Neuronal stem cell (in vitro differentiated cells): ENCODE data around the gene SMIM43.

Experiments used
- DNase-seq: peaks from one replicate; pipeline ENCODE4 v3.0.0-alpha.2; 2013; ENCODE audit warnings: low spot score
- H2AFZ ChIP-seq: one replicate; pipeline ENCODE4 v1.6.1; 2013; ENCODE audit warnings: mild to moderate bottlenecking, low read length, inconsistent platforms
- H2AK5ac ChIP-seq: 2 replicates; pipeline ENCODE4 v1.6.1; 2013; ENCODE audit warnings: low read depth, mild to moderate bottlenecking, inconsistent platforms, low read length, moderate library complexity, mixed read lengths
- H2BK120ac ChIP-seq: 2 replicates; pipeline ENCODE4 v1.6.1; 2013; ENCODE audit warnings: low read depth, mild to moderate bottlenecking, inconsistent platforms, low read length, moderate library complexity, mixed read lengths
- H2BK12ac ChIP-seq: one replicate; pipeline ENCODE4 v1.6.1; 2013; ENCODE audit warnings: low read length, inconsistent platforms
- H2BK15ac ChIP-seq: 2 replicates; pipeline ENCODE4 v1.6.1; 2013; ENCODE audit warnings: mild to moderate bottlenecking, low read length, inconsistent platforms, mixed read lengths
- H2BK5ac ChIP-seq: one replicate; pipeline ENCODE4 v1.6.1; 2013; ENCODE audit warnings: inconsistent platforms, mild to moderate bottlenecking, low read length, moderate library complexity
- H3K14ac ChIP-seq: one replicate; pipeline ENCODE4 v1.6.1; 2013; ENCODE audit warnings: low read length, inconsistent platforms
- H3K18ac ChIP-seq: 2 replicates; pipeline ENCODE4 v1.6.1; 2013; ENCODE audit warnings: low read length, inconsistent platforms
- H3K23ac ChIP-seq: 2 replicates; pipeline ENCODE4 v1.6.1; 2013; ENCODE audit warnings: low read depth, mild to moderate bottlenecking, mixed read lengths, low read length, inconsistent platforms; ENCODE audit not compliant: poor library complexity
- H3K27ac ChIP-seq: replicated peaks from 3 replicates; pipeline ENCODE4 v1.5.1; 2013; ENCODE audit warnings: low read length, inconsistent platforms
- H3K27me3 ChIP-seq, 3 experiments: 2 replicates each; pipeline ENCODE4 v1.6.1; 2013; ENCODE audit warnings: low read length in 3 of 3, mild to moderate bottlenecking in 2 of 3, inconsistent platforms in 1 of 3, low read depth in 1 of 3, mixed read lengths in 1 of 3, moderate library complexity in 1 of 3; ENCODE audit not compliant: control insufficient read depth in 3 of 3, insufficient read depth in 3 of 3
- H3K36me3 ChIP-seq, 2 donors: replicated peaks in 1 of 2; 2 replicates each; pipeline ENCODE4 v1.6.1; 2013; ENCODE audit warnings: low read length in 2 of 2; ENCODE audit not compliant: control insufficient read depth in 2 of 2, insufficient read depth in 2 of 2
- H3K4ac ChIP-seq: 2 replicates; pipeline ENCODE4 v1.6.1; 2013; ENCODE audit warnings: inconsistent platforms, mild to moderate bottlenecking, low read length, moderate library complexity
- H3K4me1 ChIP-seq, 2 donors: 1 replicate in 1 of 2; 2 replicates in 1 of 2; pipeline ENCODE4 v1.6.1; 2013; ENCODE audit warnings: low read length in 2 of 2, low read depth in 1 of 2; ENCODE audit not compliant: control insufficient read depth in 2 of 2, insufficient read depth in 1 of 2
- H3K4me2 ChIP-seq: one replicate; pipeline ENCODE4 v1.6.1; 2013; ENCODE audit warnings: mild to moderate bottlenecking, low read length, inconsistent platforms; ENCODE audit not compliant: insufficient read depth, poor library complexity, severe bottlenecking
- H3K4me3 ChIP-seq, 2 donors: 2 replicates each; pipeline ENCODE4 v1.5.1; 2013; ENCODE audit warnings: low read length in 2 of 2, mild to moderate bottlenecking in 2 of 2, inconsistent platforms in 1 of 2, moderate library complexity in 1 of 2
- H3K79me1 ChIP-seq: one replicate; pipeline ENCODE4 v1.6.1; 2013; ENCODE audit warnings: low read depth, mild to moderate bottlenecking, inconsistent platforms, low read length, moderate library complexity
- H3K9ac ChIP-seq: one replicate; pipeline ENCODE4 v1.6.1; 2013; ENCODE audit warnings: mild to moderate bottlenecking, low read depth, low read length, inconsistent platforms; ENCODE audit not compliant: poor library complexity
- H3K9me3 ChIP-seq, 2 donors: replicated peaks in 1 of 2; 2 replicates each; pipeline versions ENCODE3 to v1.6.1; 2013; ENCODE audit warnings: low read length in 2 of 2, mild to moderate bottlenecking in 2 of 2, inconsistent platforms in 1 of 2, low read depth in 1 of 2, mixed read lengths in 1 of 2, moderate library complexity in 1 of 2; ENCODE audit not compliant: control insufficient read depth in 2 of 2, insufficient read depth in 1 of 2
- H4K8ac ChIP-seq: one replicate; pipeline ENCODE4 v1.6.1; 2013; ENCODE audit warnings: low read depth, mild to moderate bottlenecking, inconsistent platforms, low read length, moderate library complexity
- H4K91ac ChIP-seq: one replicate; pipeline ENCODE4 v1.6.1; 2013; ENCODE audit warnings: low read length, low read depth, mild to moderate bottlenecking, inconsistent platforms; ENCODE audit not compliant: poor library complexity
- WGBS, 2 donors: extraction: QIAGEN DNeasy Blood & Tissue Kit; methylation state at CpG; one replicate each; pipeline ENCODE4 v1.1.7; 2013; ENCODE audit warnings: missing lambda C conversion rate in 2 of 2, mixed read lengths in 1 of 2; ENCODE audit not compliant: insufficient read length in 2 of 2, insufficient replicate concordance in 1 of 2; ENCODE audit errors: extremely low coverage in 2 of 2; 5-methylcytosine and 5-hydroxymethylcytosine counted together

Gene SMIM43

GRCh38 chr4:121742794-121743193, 22.2 kb downstream of the SMIM43 start:
- H3K23ac ChIP-seq = no peak overlapping the region
- H2BK120ac ChIP-seq = no peak overlapping the region
- peaks cover 0 to 5% of the 10 kb centered on the region in 2 donors for H3K4me1 ChIP-seq
- no peaks in the 10 kb centered on the region for H3K79me1 ChIP-seq
- no peak overlapping the region for H3K18ac ChIP-seq
- no peak overlapping the region for H3K4ac ChIP-seq
- no peak overlapping the region for H3K9ac ChIP-seq
- H2AFZ ChIP-seq = no peak overlapping the region
- no peak overlapping the region for H2BK15ac ChIP-seq
- H3K4me3 ChIP-seq = no peak overlapping the region
- WGBS, 2 donors = no CpG with 5 or more reads among the region's 3 CpGs
- no peaks in the 10 kb centered on the region for H3K9me3 ChIP-seq
- no peak overlapping the region for H3K4me2 ChIP-seq
- H4K8ac ChIP-seq = no peak overlapping the region
- H2BK12ac ChIP-seq = no peak overlapping the region
- no peak overlapping the region for H3K14ac ChIP-seq
- no peak overlapping the region for H2BK5ac ChIP-seq
- no peak overlapping the region for H4K91ac ChIP-seq
- no peak overlapping the region for H3K27ac ChIP-seq
- H3K36me3 ChIP-seq = peaks cover 0 to 2% of the 10 kb centered on the region in 2 donors
- H3K27me3 ChIP-seq = no peaks in the 10 kb centered on the region
- DNase-seq = no peak
- no peak overlapping the region for H2AK5ac ChIP-seq

GRCh38 chr4:121741751-121742150, 23.2 kb downstream of the SMIM43 start:
- Histone ChIP-seq H4K8ac (no peak overlapping the region), H2BK12ac (no peak overlapping the region), H3K36me3 (no peaks in the 10 kb centered on the region), H3K4me3 (no peak overlapping the region), H3K9ac (no peak overlapping the region), H3K79me1 (no peaks in the 10 kb centered on the region), H2AFZ (no peak overlapping the region), H2BK120ac (no peak overlapping the region), H3K18ac (no peak overlapping the region), H3K23ac (no peak overlapping the region), H2AK5ac (no peak overlapping the region), H3K27me3 (no peaks in the 10 kb centered on the region), H2BK15ac (no peak overlapping the region), H3K27ac (no peak overlapping the region), H2BK5ac (no peak overlapping the region), H3K4me1 (peaks cover 0 to 3% of the 10 kb centered on the region in 2 donors), H3K9me3 (no peaks in the 10 kb centered on the region), H4K91ac (no peak overlapping the region), H3K14ac (no peak overlapping the region), H3K4ac (no peak overlapping the region), H3K4me2 (no peak overlapping the region)
- no CpG with 5 or more reads among the region's 7 CpGs for WGBS, 2 donors
- no peak for DNase-seq

DNA sequence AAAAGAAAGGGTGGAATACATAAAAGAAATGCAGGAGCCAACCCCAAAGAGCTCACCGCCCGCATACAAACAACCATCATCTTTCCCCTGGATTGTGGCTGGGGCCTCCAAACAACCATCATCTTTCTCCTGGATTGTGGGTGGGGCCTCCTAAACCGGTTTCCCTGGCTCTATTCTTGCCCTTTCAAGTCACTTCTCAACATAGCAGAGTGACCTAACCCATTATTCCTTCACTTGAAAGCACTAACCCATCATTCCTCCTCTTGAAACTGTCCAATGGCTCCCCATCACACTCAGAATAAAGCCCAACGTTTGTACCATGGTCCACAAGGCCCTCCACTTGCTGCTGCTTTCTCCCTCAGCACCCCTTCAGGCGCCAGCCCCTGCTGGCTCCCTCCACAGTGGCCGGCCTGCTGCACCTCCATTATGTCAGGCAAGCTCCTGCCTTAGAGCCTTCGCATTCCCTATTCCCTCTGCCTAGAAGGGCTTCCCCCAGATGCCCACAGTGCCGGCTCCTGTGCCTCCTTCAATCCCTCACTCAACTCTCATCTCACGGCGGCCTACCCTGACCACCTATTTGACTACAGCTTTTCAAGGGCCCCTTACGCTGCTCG, 24.1 kb downstream of the SMIM43 start:
- no peak overlapping the region for H2BK5ac ChIP-seq
- H2BK12ac ChIP-seq = no peak overlapping the region
- H4K8ac ChIP-seq = no peak overlapping the region

DNA sequence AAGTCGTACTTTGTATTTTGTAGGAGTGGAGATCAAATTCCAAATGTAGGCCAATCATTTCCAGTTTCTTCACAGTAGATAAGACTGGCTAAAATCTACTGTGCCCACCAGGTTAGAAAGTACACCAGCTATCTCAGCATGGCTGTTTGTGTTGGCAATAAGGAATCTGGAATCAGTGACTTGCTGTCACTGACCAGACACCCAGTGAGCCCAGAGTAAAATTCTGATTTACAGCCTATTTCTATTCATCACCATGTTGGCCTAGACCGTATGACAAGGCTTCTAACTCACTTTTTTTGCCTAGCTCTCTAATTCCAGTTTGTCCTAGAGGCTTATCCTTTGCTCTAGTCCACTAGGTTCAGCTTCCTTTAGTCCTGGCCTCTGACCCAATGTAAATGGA, 25.4 kb downstream of the SMIM43 start:
- no peak overlapping the region for H2AFZ ChIP-seq
- H2BK120ac ChIP-seq = no peak overlapping the region
- DNase-seq = no peak
- H3K27me3 ChIP-seq = no peaks in the 10 kb centered on the region
- H4K8ac ChIP-seq = no peak overlapping the region
- no peaks in the 10 kb centered on the region for H3K36me3 ChIP-seq
- H2BK5ac ChIP-seq = no peak overlapping the region
- WGBS, 2 donors = no CpG with 5 or more reads among the region's 2 CpGs
- no peak overlapping the region for H2BK12ac ChIP-seq
- H2BK15ac ChIP-seq = no peak overlapping the region
- no peak overlapping the region for H4K91ac ChIP-seq
- no peak overlapping the region for H3K23ac ChIP-seq
- peaks cover 0 to 3% of the 10 kb centered on the region in 2 donors for H3K4me1 ChIP-seq
- no peak overlapping the region for H3K4me2 ChIP-seq
- no peak overlapping the region for H3K18ac ChIP-seq
- no peak overlapping the region for H3K4ac ChIP-seq
- H3K9me3 ChIP-seq = no peaks in the 10 kb centered on the region
- H3K9ac ChIP-seq = no peak overlapping the region
- no peaks in the 10 kb centered on the region for H3K79me1 ChIP-seq
- no peak overlapping the region for H2AK5ac ChIP-seq
- no peak overlapping the region for H3K14ac ChIP-seq
- H3K27ac ChIP-seq = no peak overlapping the region
- H3K4me3 ChIP-seq = no peak overlapping the region

More for the DNA sequence above, 24.1 kb downstream of the SMIM43 start:
- H3K79me1 ChIP-seq = no peaks in the 10 kb centered on the region
- H3K9me3 ChIP-seq = no peaks in the 10 kb centered on the region
- no peak overlapping the region for H2BK15ac ChIP-seq
- DNase-seq = no peak
- H4K91ac ChIP-seq = no peak overlapping the region
- H3K27me3 ChIP-seq = no peaks in the 10 kb centered on the region
- peak overlapping the region; percentile 36 for H2AFZ ChIP-seq
- no peak overlapping the region for H3K9ac ChIP-seq
- H3K4me2 ChIP-seq = no peak overlapping the region
- H2AK5ac ChIP-seq = no peak overlapping the region
- H3K18ac ChIP-seq = peak overlapping the region; percentile 5
- H3K23ac ChIP-seq = no peak overlapping the region
- H3K36me3 ChIP-seq = no peaks in the 10 kb centered on the region
- H3K4ac ChIP-seq = no peak overlapping the region
- H3K4me1 ChIP-seq = peaks cover 0 to 3% of the 10 kb centered on the region in 2 donors
- no CpG with 5 or more reads among the region's 12 CpGs for WGBS, 2 donors
- no peak overlapping the region for H3K27ac ChIP-seq
- no peak overlapping the region for H3K14ac ChIP-seq
- H3K4me3 ChIP-seq = no peak overlapping the region
- no peak overlapping the region for H2BK120ac ChIP-seq
